GM20431 (cell line): ENCODE measurements around the gene PROK1.

Experiments used
- in situ Hi-C: fragments of 300-500 bp; cut with MseI, MboI; formaldehyde crosslinking; loops from one replicate; pipeline ENCODE4 v1.15.0; 2020; ENCODE audit warnings: low sequenced_read_pairs; ENCODE audit not compliant: unreplicated experiment

Gene PROK1

GRCh38 chr1:110462964-110463363 lies 12.0 kb downstream of the PROK1 start:
- in situ Hi-C loops = no loop called here

DNA sequence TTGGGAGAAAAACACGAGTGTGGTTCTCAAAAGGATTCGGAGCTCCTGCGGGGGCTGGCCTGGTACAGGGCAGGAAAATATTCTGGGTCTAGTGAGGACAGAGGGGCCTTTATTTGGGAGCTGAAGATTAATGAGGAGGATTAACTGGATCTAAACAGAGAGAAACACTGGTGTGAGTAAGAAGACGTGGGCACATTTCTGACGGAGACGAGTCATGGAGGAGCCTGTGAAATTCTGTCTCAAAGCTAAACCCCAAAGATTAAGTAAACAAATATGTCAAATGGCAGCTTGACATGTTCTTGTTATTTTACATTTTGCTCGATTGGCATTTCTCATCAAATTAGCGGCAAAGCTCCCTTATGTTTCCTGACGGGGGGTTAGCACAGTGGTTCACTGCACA lies 12.8 kb downstream of the PROK1 start:
- in situ Hi-C loops = no loop called here

- in situ Hi-C loops = no loop called here
Measured at GRCh38 chr1:110464340-110464739, 13.4 kb downstream of the PROK1 start.

GRCh38 chr1:110465038-110465813 lies 14.3 kb downstream of the PROK1 start:
- in situ Hi-C loops = no loop called here

- in situ Hi-C loops = no loop called here
Measured at GRCh38 chr1:110465814-110466380, 14.9 kb downstream of the PROK1 start.

DNA sequence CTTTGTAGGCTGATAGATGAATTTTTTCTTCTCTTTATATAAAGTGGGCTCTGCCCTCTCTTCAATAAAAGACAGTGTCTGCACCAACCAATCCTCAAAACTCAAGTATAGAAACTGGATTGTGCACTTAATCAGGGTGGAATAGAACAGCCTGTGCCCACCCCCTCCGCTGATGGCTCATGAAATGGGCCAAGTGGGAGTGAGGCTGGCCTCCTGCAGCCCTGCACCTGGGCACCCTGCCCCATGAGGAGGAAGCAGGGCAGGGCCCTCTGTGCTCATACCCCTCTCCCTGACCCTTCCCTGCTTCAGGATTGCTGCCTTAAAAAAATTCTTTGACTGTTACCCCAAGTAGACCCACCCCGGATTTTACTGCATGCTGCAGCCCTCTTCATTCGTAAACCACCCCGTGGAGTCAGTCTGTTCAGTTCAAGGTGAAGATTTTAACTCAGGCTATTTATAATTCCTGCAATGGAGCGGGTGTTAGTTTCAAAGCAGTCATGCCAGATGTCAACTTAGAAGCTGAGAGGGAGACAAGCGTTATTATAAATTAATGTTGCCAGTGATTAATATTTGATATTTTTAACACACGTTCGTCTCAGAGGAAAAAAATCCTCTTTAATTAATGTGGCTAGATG lies 15.8 kb downstream of the PROK1 start:
- in situ Hi-C loops = no loop called here

- in situ Hi-C loops = no loop called here
Measured at GRCh38 chr1:110471131-110471530, 20.2 kb downstream of the PROK1 start.

DNA sequence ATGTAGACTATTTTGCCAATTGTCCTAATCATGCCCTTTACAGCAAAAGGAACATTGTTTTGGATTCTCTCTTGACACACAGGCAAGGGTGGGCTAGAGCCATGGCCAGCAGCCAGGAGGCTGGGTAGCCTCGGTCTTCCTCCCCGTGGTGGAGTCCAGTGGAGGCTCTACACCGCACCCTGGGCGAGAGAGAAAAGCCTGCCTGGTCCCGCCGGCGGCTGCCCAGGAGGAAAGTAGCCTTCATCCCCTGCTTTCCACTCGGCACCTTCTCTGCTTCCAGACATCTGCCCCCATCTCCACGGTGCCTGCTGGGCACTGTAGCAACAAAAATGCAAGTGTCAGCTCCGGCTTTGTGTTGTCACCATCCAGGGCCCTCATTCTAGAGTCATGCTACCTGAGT lies 21.6 kb downstream of the PROK1 start:
- in situ Hi-C loops = no loop called here

DNA sequence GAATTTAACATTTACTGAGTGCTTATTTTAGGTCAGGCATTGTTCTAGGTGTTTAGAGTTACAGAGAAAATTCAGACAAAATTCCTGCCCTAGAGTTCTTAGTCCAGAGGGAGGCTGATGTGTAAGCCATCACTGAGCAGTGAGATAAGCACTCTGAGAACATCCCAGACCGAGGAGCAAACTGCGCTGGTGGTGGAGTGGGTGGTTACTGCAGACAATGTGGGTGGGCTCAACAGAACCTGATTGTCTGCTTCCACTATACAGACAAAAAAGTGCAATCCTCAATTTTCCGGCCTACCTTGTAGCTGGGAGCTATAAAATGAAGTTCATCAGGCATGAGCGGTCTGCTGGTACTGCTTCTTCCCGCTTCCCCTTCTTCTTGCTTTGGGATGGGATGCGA lies 23.5 kb downstream of the PROK1 start:
- in situ Hi-C loops = no loop called here

DNA sequence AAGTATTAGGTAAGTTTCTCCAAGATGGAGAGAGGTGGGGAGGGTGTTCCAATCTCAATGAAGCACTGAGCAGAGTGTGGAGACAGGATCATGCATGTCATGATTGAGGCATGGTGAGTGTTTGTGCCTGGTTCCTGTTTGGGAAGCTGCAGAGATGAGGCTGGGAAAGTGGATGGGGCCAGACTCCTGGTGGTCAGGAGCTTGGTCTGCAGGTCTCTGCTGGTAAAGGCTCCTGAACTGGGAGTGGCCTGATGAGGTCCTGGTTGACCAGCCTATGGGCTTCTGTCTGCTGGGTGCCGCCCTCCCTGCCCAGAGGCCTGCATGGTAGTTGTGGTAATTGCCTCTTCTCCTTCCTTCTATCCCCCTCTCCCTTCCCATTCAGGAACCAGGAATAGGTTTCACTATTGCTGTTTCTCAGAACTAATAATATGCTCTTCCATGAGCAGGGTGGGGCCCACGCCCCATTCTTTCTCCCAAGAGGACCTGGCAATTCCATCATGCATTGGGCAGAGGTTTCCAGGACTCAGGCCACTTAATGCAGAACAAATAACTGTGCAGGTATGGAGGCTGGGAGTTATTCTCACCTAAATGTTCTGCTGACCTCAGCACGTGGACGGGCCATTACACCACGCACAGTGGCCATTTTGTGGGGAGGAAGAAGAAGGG lies 24.5 kb downstream of the PROK1 start:
- in situ Hi-C loops = no loop called here

DNA sequence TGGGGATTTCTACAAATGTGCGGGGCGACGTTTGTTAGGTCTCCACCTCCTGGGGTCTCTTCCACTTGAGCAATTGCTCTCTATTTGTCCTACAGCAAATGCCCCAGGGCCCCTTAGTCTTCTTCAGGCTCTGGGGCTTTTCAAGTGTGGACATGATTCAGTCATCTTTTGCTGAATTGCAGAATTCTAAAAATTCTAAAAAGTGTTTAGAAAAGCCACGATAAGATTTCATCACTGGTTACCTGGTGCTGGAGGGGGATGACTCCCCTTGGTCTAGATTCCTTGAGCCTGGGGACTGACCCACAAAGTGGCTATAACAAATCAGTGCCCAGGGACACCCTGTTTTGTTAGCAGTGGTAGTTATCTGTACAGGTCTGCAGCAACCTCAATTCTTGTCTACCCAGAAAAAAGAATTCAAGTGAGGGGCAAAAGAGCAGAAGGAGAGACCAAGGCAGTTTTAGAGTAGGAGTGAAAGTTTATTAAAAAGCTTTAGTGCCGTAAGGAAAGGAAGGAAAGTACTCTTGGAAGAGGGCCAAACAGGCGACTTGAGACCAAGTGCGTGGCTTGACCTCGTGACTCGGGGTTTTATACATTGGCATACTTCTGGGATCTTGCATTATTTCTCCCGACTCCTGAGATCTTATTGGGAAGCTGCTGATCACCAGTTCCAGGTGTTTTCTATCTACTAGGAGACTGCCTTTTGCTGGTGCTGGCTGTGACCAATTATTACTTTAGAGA lies 25.2 kb downstream of the PROK1 start:
- in situ Hi-C loops = no loop called here

DNA sequence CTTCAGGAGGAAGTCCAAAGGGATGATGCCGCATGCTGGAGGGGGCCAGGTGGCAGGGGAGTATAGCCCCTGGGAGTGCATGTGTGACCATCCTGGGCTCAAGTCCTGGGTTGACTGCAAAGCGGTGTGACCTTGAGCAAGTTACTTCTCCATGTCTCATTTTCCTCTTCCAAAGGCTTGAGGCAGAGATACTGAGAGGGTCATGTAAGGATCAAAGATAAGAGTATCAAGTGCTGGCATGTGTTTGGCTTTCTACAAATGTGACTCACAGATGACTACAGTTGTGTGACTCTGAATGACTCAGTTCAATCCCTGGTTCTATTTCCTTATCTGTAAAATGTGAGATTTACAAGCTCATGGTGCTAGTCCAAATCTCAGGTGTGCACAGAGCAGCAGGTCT lies 26.1 kb downstream of the PROK1 start:
- in situ Hi-C loops = no loop called here

DNA sequence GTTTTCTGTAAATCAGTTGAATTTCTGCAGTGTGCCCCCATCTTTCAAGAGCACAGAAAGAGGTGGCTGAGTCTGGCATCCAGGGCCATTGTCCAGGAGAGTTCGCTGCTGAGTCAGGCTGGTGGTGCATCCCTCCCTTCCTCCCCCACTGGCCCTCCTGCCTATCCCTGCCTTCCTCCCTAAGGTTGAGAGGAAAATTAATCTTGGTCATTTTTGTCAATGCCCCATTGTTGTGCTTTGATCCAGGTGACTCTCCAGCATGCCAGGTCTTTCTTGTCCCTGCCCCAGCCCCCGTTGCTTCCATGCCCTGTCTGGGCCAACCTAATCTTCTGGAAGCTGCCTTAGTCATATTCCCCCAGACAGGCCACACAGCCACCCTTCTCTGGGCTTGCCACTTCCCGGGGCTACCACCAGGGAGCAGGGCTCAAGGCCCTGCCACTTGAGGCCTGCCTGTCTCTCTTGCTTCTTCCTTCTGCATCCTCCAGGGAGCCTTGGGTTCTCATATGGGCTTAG lies 26.6 kb downstream of the PROK1 start:
- in situ Hi-C loops = no loop called here

- in situ Hi-C loops = no loop called here
Measured at GRCh38 chr1:110477967-110478640, 27.2 kb downstream of the PROK1 start.

- in situ Hi-C loops = no loop called here
Measured at GRCh38 chr1:110478886-110479285, 27.9 kb downstream of the PROK1 start.

DNA sequence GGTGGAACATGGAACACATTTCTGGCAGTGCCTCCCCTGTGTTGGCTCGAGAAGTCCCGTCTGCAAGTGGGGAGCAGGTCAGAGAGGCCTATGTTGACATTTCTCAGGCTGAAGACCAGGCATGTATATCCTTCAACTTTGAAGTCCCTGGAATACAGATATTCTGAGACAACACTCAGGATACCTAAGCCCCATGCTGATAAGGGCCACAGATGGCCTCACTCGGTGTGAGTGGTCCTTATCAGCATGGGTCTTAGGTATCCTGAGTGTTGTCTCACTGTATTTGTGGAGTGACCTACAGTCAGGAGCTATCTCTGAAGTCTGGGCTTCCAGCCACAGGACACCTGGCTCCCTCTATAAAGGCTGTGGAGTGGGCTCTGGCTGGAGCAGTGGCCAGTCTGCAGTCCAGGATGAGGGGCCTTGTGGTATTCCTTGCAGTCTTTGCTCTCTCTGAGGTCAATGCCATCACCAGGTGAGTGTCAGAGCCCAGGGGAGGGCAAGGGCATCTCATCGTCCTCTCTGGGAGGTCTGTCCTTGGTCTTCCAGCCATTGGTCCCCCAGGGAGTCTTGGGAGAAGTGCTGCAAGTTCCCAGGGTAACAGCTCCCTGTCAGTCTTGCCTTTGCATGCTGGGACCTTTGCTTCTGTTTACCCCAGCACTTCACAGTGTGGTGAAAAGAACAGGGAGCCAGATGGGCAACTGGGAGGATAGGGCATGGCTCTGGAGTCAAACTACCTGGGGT lies 29.6 kb downstream of the PROK1 start:
- in situ Hi-C loops = no loop called here

- in situ Hi-C loops = no loop called here
Measured at GRCh38 chr1:110481968-110482623, 31.1 kb downstream of the PROK1 start.

GRCh38 chr1:110482662-110483307 lies 31.8 kb downstream of the PROK1 start:
- in situ Hi-C loops = no loop called here
